ENCODE results near the gene SYT13. TPM values are rescaled to one million over a fixed set of nuclear protein-coding genes. Genes with fewer than 3 reads are reported as not detected.
"Not testable (repeated sequence)": the region's sequence is repeated elsewhere in the genome, so short reads cannot be mapped to it uniquely, and the experiment has no call there.

The SYT13 gene
- total and polyA plus RNA-seq, 10 of the 15 experiments (the other 5 are each of a cell fraction or from before 2014, with no cell fraction given): not detected

DNA sequence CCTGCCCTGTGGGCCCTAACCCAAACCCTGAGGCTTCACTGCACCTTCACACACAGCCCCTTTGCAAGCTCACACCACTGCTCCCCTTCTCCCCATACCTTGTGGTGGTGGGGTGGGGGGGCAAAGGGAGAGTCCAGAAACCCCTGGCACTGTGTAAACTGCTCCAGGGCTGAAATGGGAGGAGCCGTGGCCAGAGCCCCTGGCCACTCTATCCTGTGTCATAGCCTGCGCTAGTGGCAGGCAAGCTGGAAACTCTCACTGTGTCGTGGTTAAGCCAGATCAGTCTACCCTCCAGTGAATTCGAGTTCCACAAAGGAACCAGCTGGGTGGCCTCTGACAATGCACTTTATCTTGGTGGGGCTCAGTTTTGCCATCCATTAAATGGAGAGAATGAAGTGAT is 8.4 kb upstream of the SYT13 start:
- in situ Hi-C loops (cut with MboI): loop anchor here (5.0 kb wide), 1 partner anchor 192 kb away; no protein-coding TSS in a partner anchor
- no peak overlapping the region for H2AFZ ChIP-seq (ENCODE audit: control insufficient read depth, low read depth, low read length)
- DNase-seq (ENCODE audit: low read depth, low spot score) (no peak), ATAC-seq (no peak), FAIRE-seq (no peak)
- POLR2A ChIA-PET: no interaction called here
- RAD21 ChIA-PET (ENCODE audit: unreplicated experiment): interaction anchor here (1.0 kb wide), 1 partner anchor 106 kb away, joined by 3 read pairs; no protein-coding TSS in a partner anchor
- no peak for TF ChIP-seq MEF2B (IDR thresholded peaks at IDR 0.05; ENCODE audit: partially characterized antibody, poor library complexity, severe bottlenecking)
- H3K9me3 ChIP-seq (replicated peaks; ENCODE audit: control insufficient read depth, insufficient read depth, low read length): no peaks in the 10 kb centered on the region
- no peaks in the 10 kb centered on the region for H3K4me1 ChIP-seq (ENCODE audit: control insufficient read depth, insufficient read depth, low read length)
- CTCF ChIA-PET: interaction anchor here (0.8 to 1.2 kb wide), 4 partner anchors 42 to 358 kb away, joined by 3 to 4 read pairs (median 4); no protein-coding TSS in a partner anchor
- H3K27ac ChIP-seq (ENCODE audit: control insufficient read depth, insufficient read depth): no peak overlapping the region
- H3K79me2 ChIP-seq (ENCODE audit: control insufficient read depth, insufficient read depth, low read length): no peaks in the 10 kb centered on the region
- intact Hi-C loops (cut with micrococcal nuclease; ENCODE audit: unreplicated experiment): no loop called here
- H3K36me3 ChIP-seq (ENCODE audit: control insufficient read depth in 2 of 2, insufficient read depth in 2 of 2, low read length in 1 of 2): no peaks in the 10 kb centered on the region
- no peaks in the 10 kb centered on the region; a peak in 1 of 4 replicates for H3K27me3 ChIP-seq (replicated peaks in 1 of 2; ENCODE audit: control insufficient read depth in 2 of 2, insufficient read depth in 2 of 2, low read length in 1 of 2)
- H3K4me3 ChIP-seq: no peak overlapping the region
- H3K4me2 ChIP-seq (ENCODE audit: control insufficient read depth, insufficient read depth): no peak overlapping the region
- H4K20me1 ChIP-seq (ENCODE audit: control insufficient read depth, insufficient read depth): no peaks in the 10 kb centered on the region
- 27% methylated on average over 4 of the region's 4 CpGs for WGBS (ENCODE audit: insufficient coverage, insufficient replicate concordance, low lambda C conversion rate, missing lambda C conversion rate)
- SMC1A ChIA-PET (ENCODE audit: uncharacterized antibody, unreplicated experiment): interaction anchor here (1.7 kb wide), 1 partner anchor 184 kb away, joined by 4 read pairs; no protein-coding TSS in a partner anchor
- no peak overlapping the region for H3K9ac ChIP-seq (ENCODE audit: control insufficient read depth, insufficient read depth, low read length)
- BruUV-seq (replicated peaks): no TSS peak

DNA sequence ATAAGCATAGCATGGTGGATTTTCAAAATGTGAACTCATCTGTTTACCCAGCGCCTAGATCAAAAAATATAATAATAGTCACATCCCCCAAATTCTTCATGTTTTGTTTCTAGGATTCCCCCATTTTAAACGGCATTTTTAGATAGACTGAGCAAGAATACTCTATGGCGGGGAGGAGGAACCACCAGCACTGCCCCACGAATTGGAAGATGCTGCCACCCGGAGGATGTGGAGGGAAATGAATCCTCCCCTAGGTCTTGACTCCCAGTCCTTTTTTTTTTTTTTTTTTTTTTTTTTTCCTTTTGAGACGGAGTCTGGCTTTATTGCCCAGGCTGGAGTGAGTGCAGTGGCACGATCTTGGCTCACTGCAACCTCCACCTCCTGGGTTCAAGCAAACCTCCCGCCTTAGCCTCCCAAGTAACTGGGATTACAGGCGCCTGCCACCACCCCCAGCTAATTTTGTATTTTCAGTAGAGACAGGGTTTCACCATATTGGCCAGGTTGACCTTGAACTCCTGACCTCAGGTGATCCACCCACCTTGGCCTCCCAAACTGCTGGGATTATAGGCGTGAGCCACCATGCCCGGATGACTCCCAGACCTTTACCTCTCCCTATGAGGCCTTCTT is 7.5 kb upstream of the SYT13 start:
- H3K4me2 ChIP-seq (ENCODE audit: control insufficient read depth, insufficient read depth); H4K20me1 ChIP-seq (ENCODE audit: control insufficient read depth, insufficient read depth); H2AFZ ChIP-seq (ENCODE audit: control insufficient read depth, low read depth, low read length); H3K4me3 ChIP-seq; H3K79me2 ChIP-seq (ENCODE audit: control insufficient read depth, insufficient read depth, low read length); H3K9me3 ChIP-seq (replicated peaks; ENCODE audit: control insufficient read depth, insufficient read depth, low read length); H3K9ac ChIP-seq (ENCODE audit: control insufficient read depth, insufficient read depth, low read length); H3K27me3 ChIP-seq (replicated peaks in 1 of 2; ENCODE audit: control insufficient read depth in 2 of 2, insufficient read depth in 2 of 2, low read length in 1 of 2); DNase-seq (ENCODE audit: low read depth, low spot score); FAIRE-seq; H3K36me3 ChIP-seq (ENCODE audit: control insufficient read depth in 2 of 2, insufficient read depth in 2 of 2, low read length in 1 of 2); BruUV-seq (replicated peaks); POLR2A ChIA-PET; H3K27ac ChIP-seq (ENCODE audit: control insufficient read depth, insufficient read depth); H3K4me1 ChIP-seq (ENCODE audit: control insufficient read depth, insufficient read depth, low read length): not testable (repeated sequence)
- TF ChIP-seq, protein P1, sequence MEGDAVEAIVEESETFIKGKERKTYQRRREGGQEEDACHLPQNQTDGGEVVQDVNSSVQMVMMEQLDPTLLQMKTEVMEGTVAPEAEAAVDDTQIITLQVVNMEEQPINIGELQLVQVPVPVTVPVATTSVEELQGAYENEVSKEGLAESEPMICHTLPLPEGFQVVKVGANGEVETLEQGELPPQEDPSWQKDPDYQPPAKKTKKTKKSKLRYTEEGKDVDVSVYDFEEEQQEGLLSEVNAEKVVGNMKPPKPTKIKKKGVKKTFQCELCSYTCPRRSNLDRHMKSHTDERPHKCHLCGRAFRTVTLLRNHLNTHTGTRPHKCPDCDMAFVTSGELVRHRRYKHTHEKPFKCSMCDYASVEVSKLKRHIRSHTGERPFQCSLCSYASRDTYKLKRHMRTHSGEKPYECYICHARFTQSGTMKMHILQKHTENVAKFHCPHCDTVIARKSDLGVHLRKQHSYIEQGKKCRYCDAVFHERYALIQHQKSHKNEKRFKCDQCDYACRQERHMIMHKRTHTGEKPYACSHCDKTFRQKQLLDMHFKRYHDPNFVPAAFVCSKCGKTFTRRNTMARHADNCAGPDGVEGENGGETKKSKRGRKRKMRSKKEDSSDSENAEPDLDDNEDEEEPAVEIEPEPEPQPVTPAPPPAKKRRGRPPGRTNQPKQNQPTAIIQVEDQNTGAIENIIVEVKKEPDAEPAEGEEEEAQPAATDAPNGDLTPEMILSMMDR (IDR thresholded peaks at IDR 0.05 in 2 of 3, conservative IDR thresholded peaks at IDR 0.05 in 1 of 3; ENCODE audit: control insufficient read depth in 2 of 3, extremely low read depth in 1 of 3, insufficient read depth in 1 of 3, low read depth in 3 of 3, low read length in 3 of 3): peak; percentile 54 to 70 (median 57); a peak in 5 of 6 replicates
- TF ChIP-seq RAD21 (IDR thresholded peaks at IDR 0.05; ENCODE audit: insufficient read depth, low read depth, low read length) (peak; percentile 71), YY1 (IDR thresholded peaks at IDR 0.05; ENCODE audit: low read depth, low read length) (peak; percentile 65), SMC3 (IDR thresholded peaks at IDR 0.05; ENCODE audit: borderline replicate concordance, low read length) (peak; percentile 72; the same call in 1 of the 2 replicates), ZNF384 (IDR thresholded peaks at IDR 0.05; ENCODE audit: borderline replicate concordance, low read depth, low read length) (peak; percentile 95)
- SMC1A ChIA-PET (ENCODE audit: uncharacterized antibody, unreplicated experiment): interaction anchor here (1.7 kb wide), 1 partner anchor 184 kb away, joined by 4 read pairs; no protein-coding TSS in a partner anchor
- CTCF ChIA-PET: interaction anchor here (0.8 to 1.2 kb wide), 3 partner anchors 182 to 358 kb away, joined by 3 to 4 read pairs (median 4); no protein-coding TSS in a partner anchor
- RAD21 ChIA-PET (ENCODE audit: unreplicated experiment): interaction anchor here (1.0 kb wide), 1 partner anchor 105 kb away, joined by 3 read pairs; no protein-coding TSS in a partner anchor
- peak; percentile 92 for ATAC-seq
- in situ Hi-C loops (cut with MboI): loop anchor here (5.0 kb wide), 1 partner anchor 191 kb away; no protein-coding TSS in a partner anchor
- 17% methylated on average over 9 of the region's 11 CpGs for WGBS (ENCODE audit: insufficient coverage, insufficient replicate concordance, low lambda C conversion rate, missing lambda C conversion rate)
- intact Hi-C loops (cut with micrococcal nuclease; ENCODE audit: unreplicated experiment): loop anchor here (1.0 to 2.0 kb wide), 2 partner anchors 41 to 183 kb away; no protein-coding TSS in a partner anchor

All from GM12878 (cell line).